Type B pancreatic cell (in vitro differentiated cells): ENCODE data around the gene SH3GLB1. TPM values are rescaled to one million over a fixed set of nuclear protein-coding genes. Genes with fewer than 3 reads are reported as not detected.

Source experiments
- DNase-seq: peaks from one replicate; pipeline ENCODE4 v3.0.0; 2021; ENCODE audit warnings: mixed read lengths; ENCODE audit not compliant: unreplicated experiment; ENCODE audit errors: extremely low spot score
- H3K27ac Mint-ChIP-seq: 2 replicates; pipeline ENCODE4 v1.8.0; 2021; ENCODE audit warnings: mild to moderate bottlenecking, mixed read lengths
- H3K27me3 Mint-ChIP-seq: 2 replicates; pipeline ENCODE4 v1.8.0; 2021; ENCODE audit warnings: mixed read lengths
- H3K36me3 Mint-ChIP-seq: 2 replicates; pipeline ENCODE4 v1.8.0; 2021; ENCODE audit warnings: mixed read lengths
- H3K4me1 Mint-ChIP-seq: one replicate; pipeline ENCODE4 v1.8.0; 2021; ENCODE audit warnings: mixed read lengths; ENCODE audit not compliant: unreplicated experiment
- H3K4me3 Mint-ChIP-seq: 2 replicates; pipeline ENCODE4 v1.8.0; 2021; ENCODE audit warnings: mild to moderate bottlenecking, mixed read lengths
- H3K9me3 Mint-ChIP-seq: 2 replicates; pipeline ENCODE4 v1.8.0; 2021; ENCODE audit warnings: mixed read lengths
- total RNA-seq: library from RNA; stranded (reverse); gene quantifications from 2 replicates; pipeline ENCODE4 v1.2.1, GENCODE V29; 2021; ENCODE audit warnings: low replicate concordance
- TF ChIP-seq, protein P1 (sequence below): fragments of 200-600 bp; sonication (generic); conservative IDR thresholded peaks from 2 replicates; pipeline ENCODE4 v1.5.0; 2021; ENCODE audit warnings: antibody characterized with exemption, mild to moderate bottlenecking

Gene SH3GLB1
- total RNA-seq, 1 donor from 2014 or later = 52.6 TPM

DNA sequence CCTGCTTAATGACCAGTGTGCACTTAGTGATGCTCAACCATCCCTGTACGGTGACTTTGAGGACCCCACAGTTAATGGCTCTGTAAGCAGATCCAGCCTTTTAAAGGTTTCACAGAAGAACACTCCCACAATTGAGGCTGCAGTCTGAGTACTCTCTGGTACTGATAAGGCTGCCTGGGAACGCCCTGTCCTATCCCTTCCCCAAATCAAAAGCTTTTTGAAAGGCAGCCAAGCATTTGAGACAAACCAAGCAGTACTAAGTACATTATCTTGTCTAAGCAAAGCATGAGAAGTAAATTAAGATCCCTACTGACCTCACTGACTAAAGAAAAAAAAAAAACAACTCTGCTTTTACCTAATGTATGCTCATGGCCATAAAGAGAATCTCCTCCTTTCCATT, 60.7 kb downstream of the SH3GLB1 start:
- no peaks in the 10 kb centered on the region for H3K36me3 Mint-ChIP-seq
- peaks cover 37% of the 10 kb centered on the region for H3K27me3 Mint-ChIP-seq
- H3K9me3 Mint-ChIP-seq = peaks cover 8% of the 10 kb centered on the region
- no peak overlapping the region for H3K4me3 Mint-ChIP-seq
- DNase-seq = no peak
- H3K4me1 Mint-ChIP-seq = peaks cover 3% of the 10 kb centered on the region
- no peak overlapping the region for H3K27ac Mint-ChIP-seq
- TF ChIP-seq, protein P1, sequence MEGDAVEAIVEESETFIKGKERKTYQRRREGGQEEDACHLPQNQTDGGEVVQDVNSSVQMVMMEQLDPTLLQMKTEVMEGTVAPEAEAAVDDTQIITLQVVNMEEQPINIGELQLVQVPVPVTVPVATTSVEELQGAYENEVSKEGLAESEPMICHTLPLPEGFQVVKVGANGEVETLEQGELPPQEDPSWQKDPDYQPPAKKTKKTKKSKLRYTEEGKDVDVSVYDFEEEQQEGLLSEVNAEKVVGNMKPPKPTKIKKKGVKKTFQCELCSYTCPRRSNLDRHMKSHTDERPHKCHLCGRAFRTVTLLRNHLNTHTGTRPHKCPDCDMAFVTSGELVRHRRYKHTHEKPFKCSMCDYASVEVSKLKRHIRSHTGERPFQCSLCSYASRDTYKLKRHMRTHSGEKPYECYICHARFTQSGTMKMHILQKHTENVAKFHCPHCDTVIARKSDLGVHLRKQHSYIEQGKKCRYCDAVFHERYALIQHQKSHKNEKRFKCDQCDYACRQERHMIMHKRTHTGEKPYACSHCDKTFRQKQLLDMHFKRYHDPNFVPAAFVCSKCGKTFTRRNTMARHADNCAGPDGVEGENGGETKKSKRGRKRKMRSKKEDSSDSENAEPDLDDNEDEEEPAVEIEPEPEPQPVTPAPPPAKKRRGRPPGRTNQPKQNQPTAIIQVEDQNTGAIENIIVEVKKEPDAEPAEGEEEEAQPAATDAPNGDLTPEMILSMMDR = no peak

DNA sequence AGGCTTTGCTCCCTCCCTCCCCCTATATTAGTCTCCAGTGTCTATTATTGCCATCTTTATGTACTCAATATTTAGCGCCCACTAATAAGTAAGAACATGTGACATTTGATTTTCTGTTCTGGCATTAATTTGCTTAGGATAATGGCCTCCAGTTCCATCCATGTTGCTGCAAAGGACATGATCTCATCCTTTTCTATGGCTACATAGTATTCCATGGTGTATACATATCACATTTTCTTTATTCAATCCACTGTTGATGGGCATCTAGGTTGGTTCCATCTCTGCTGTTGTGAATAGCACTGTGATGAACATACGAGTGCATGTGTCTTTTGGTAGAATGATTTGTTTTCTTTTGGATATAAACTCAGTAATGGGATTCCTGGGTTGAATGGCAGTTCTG, 61.3 kb downstream of the SH3GLB1 start:
- peaks cover 41% of the 10 kb centered on the region for H3K27me3 Mint-ChIP-seq
- no peak overlapping the region for H3K4me3 Mint-ChIP-seq
- H3K27ac Mint-ChIP-seq = no peak overlapping the region
- peaks cover 8% of the 10 kb centered on the region for H3K9me3 Mint-ChIP-seq
- TF ChIP-seq, protein P1 = no peak
- DNase-seq = no peak
- H3K4me1 Mint-ChIP-seq = peaks cover 3% of the 10 kb centered on the region
- no peaks in the 10 kb centered on the region for H3K36me3 Mint-ChIP-seq

DNA sequence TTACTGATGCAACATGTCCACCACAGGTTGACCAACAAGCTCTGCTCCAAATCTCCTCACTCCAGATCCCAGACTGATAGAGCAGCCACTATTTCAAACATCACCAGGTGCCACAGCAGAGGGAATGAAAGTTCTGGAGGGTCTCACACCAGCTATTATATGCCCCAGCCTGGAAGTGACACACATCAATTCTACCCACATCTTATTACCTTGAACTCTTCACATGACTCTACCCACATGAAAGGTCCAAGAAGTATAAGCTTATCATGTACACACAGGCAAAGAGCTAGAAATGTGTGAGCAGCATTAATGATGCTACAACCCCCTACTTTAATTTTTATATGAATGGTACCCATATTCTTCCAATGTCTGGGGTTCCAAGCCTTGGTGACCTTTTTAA, 64.2 kb downstream of the SH3GLB1 start:
- H3K4me3 Mint-ChIP-seq = no peak overlapping the region
- TF ChIP-seq, protein P1 = no peak
- peaks cover 7% of the 10 kb centered on the region for H3K4me1 Mint-ChIP-seq
- H3K36me3 Mint-ChIP-seq = no peaks in the 10 kb centered on the region
- H3K27ac Mint-ChIP-seq = no peak overlapping the region
- no peak for DNase-seq
- peaks cover 31% of the 10 kb centered on the region for H3K27me3 Mint-ChIP-seq
- peaks cover 8% of the 10 kb centered on the region for H3K9me3 Mint-ChIP-seq

DNA sequence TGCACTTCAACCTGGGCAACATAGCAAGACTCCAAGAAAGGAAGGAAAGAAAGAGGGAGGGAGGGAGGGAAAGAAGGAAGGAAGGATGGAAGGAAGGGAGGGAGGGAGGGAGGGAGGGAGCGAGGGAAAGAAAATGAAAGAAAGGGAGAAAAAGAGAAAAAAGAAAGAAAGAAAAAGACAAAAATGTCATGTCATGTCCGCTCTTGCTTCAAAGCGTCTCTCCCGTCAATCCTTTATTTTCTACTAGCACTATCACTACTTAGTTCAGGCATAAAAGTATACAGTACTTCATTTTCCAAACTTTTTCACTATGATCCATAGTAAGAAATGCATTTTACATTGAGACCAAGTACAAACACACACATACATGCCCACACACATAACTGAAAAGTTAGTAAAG, 64.7 kb downstream of the SH3GLB1 start:
- no peak for DNase-seq
- H3K4me1 Mint-ChIP-seq = peaks cover 12% of the 10 kb centered on the region
- peaks cover 31% of the 10 kb centered on the region for H3K27me3 Mint-ChIP-seq
- TF ChIP-seq, protein P1 = no peak
- H3K4me3 Mint-ChIP-seq = no peak overlapping the region
- no peaks in the 10 kb centered on the region for H3K36me3 Mint-ChIP-seq
- peaks cover 8% of the 10 kb centered on the region for H3K9me3 Mint-ChIP-seq
- no peak overlapping the region for H3K27ac Mint-ChIP-seq

DNA sequence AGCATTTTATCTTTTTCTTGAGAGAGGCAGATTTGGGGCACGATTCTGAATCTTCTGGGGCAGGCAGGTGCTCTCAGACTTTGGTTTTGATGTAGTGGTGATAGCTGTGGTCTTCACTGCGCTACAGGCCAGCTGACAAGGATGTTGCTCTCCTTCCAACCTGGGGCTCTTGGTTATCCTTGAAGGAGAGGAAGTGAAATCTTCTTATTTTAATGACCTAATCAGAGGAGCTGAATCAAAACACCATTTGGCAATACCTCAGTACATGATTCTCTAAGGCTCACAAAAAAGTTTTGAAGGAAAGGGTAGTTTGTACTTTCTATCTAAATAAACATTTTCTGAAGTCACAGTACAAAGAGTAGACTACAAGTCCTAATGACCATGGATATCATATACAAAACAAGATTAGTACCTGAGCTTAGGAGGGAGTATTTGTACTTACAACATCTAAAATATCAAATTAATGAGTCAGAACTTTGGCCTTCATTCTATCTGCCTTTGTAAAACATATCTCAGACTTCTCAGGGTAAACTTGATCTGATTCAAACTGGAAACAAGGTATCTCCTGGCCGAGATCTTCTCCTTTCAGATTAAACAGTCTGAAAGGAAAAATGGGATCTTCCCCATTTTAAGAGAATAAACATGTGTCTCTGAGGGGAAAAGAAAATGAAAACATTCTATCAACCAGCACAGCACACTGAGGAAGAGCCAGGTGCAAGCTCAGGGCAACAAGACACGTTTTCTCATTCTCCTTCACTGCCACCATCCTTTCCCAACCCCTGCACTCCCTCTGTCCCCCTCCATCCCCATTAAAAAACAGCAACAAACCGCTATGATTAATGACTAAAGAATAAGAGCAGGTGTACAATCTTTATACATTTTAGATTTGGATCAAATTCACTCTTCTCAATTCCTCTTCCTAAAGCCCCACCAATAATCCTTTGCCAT, 69.2 kb downstream of the SH3GLB1 start:
- TF ChIP-seq, protein P1 = no peak
- no peaks in the 10 kb centered on the region for H3K9me3 Mint-ChIP-seq
- peak overlapping the region; percentile 44 for H3K4me3 Mint-ChIP-seq
- H3K4me1 Mint-ChIP-seq = peaks cover 25% of the 10 kb centered on the region
- H3K27me3 Mint-ChIP-seq = peaks cover 21% of the 10 kb centered on the region
- H3K27ac Mint-ChIP-seq = peak overlapping the region; percentile 33
- H3K36me3 Mint-ChIP-seq = no peaks in the 10 kb centered on the region
- DNase-seq = no peak
